Measurements from ENCODE around the gene FRMD4B. TPM values are rescaled to one million over a fixed set of nuclear protein-coding genes. Genes with fewer than 3 reads are reported as not detected.

FRMD4B gene
- total RNA-seq, 1 donor from 2014 or later, result 16.1 TPM

DNA sequence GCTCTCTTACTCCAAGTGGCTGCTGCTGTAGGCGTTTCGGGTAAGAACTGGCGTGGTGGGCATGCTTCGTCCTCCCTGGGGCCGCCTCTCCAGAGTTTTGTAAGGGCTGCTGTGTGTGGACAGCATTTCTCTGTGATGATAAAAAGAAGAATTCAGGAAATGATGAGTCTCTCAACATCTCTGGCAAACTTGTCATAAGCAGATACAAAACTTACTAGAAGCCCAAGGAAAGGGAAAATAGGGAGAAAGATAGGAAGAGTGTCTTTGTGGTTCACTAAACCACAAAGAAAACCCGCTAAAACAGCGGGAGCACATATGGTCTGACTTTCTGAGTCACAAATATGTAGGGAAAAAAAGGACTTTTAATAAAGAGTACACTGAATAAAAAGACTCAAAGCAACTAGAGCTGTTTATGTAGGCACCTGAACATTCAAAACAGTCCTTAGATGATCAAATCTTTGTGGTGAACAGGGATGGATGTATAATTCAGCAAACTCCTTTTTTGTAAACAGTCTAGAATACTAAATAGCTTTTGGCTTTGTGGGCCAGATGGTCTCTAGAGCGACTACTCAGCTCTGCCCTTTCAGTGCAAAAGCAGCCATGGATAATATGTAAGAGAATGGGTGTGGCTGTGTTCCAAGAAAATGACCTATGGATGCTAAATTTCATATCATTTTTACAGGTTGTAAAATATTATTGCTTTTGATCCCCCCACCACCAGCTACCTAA is 203.1 kb downstream of the FRMD4B start:
- Histone ChIP-seq H3K9me3 (replicated peaks) (no peaks in the 10 kb centered on the region), H3K4me3 (no peak overlapping the region), H3K4me1 (peaks cover 33% of the 10 kb centered on the region), H3K27ac (replicated peaks) (peak overlapping the region; percentile 39), H3K27me3 (ENCODE audit: low read depth) (no peaks in the 10 kb centered on the region), H3K36me3 (peaks cover 72% of the 10 kb centered on the region)
- TF ChIP-seq, protein P1, sequence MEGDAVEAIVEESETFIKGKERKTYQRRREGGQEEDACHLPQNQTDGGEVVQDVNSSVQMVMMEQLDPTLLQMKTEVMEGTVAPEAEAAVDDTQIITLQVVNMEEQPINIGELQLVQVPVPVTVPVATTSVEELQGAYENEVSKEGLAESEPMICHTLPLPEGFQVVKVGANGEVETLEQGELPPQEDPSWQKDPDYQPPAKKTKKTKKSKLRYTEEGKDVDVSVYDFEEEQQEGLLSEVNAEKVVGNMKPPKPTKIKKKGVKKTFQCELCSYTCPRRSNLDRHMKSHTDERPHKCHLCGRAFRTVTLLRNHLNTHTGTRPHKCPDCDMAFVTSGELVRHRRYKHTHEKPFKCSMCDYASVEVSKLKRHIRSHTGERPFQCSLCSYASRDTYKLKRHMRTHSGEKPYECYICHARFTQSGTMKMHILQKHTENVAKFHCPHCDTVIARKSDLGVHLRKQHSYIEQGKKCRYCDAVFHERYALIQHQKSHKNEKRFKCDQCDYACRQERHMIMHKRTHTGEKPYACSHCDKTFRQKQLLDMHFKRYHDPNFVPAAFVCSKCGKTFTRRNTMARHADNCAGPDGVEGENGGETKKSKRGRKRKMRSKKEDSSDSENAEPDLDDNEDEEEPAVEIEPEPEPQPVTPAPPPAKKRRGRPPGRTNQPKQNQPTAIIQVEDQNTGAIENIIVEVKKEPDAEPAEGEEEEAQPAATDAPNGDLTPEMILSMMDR (IDR thresholded peaks at IDR 0.05; ENCODE audit: borderline replicate concordance), result no peak
- DNase-seq, result no peak
- intact Hi-C loops (cut with micrococcal nuclease), result no loop called here

DNA sequence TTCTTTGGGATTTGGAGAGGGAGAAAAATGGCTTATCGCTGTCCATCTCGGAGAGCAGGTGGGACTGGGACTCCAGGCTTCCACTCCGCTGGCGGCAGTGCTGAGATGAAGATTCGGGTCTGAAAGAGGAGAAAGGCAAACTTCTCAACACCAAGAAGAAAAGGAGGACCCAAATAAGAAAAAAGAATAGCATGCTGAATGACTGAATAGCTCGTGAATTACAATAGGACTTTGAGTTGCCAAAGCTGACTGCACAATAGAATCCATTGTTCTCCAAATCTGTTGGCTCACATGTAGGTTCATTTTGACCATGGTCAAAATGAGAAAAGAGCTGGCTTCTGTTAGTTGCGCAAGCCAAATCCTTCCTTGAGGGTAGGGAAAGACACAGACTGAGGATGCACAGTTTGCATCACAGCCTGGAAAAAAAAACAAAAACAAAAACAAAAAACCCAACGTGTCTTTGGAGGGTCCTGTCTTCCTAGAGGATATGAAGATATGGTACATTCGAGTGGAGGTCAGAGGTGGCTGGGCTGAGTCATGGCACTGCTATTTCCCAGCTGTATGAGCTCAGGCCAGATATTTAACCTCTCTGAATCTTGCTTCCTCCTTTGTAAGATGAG is 204.2 kb downstream of the FRMD4B start:
- peak overlapping the region; percentile 39 for H3K27ac ChIP-seq (replicated peaks)
- no peaks in the 10 kb centered on the region for H3K9me3 ChIP-seq (replicated peaks)
- H3K4me1 ChIP-seq, result peaks cover 33% of the 10 kb centered on the region
- H3K27me3 ChIP-seq (ENCODE audit: low read depth), result no peaks in the 10 kb centered on the region
- H3K36me3 ChIP-seq, result peaks cover 62% of the 10 kb centered on the region
- no peak for DNase-seq
- no peak overlapping the region for H3K4me3 ChIP-seq
- intact Hi-C loops (cut with micrococcal nuclease), result no loop called here
- TF ChIP-seq, protein P1 (IDR thresholded peaks at IDR 0.05; ENCODE audit: borderline replicate concordance), result no peak

GRCh38 chr3:69180869-69181591 is 204.9 kb downstream of the FRMD4B start:
- Histone ChIP-seq H3K4me3 (no peak overlapping the region), H3K27me3 (ENCODE audit: low read depth) (no peaks in the 10 kb centered on the region), H3K36me3 (peaks cover 55% of the 10 kb centered on the region), H3K9me3 (replicated peaks) (no peaks in the 10 kb centered on the region), H3K4me1 (peaks cover 39% of the 10 kb centered on the region), H3K27ac (replicated peaks) (peak overlapping the region; percentile 39)
- TF ChIP-seq, protein P1 (IDR thresholded peaks at IDR 0.05; ENCODE audit: borderline replicate concordance), result no peak
- intact Hi-C loops (cut with micrococcal nuclease), result no loop called here
- no peak for DNase-seq

DNA sequence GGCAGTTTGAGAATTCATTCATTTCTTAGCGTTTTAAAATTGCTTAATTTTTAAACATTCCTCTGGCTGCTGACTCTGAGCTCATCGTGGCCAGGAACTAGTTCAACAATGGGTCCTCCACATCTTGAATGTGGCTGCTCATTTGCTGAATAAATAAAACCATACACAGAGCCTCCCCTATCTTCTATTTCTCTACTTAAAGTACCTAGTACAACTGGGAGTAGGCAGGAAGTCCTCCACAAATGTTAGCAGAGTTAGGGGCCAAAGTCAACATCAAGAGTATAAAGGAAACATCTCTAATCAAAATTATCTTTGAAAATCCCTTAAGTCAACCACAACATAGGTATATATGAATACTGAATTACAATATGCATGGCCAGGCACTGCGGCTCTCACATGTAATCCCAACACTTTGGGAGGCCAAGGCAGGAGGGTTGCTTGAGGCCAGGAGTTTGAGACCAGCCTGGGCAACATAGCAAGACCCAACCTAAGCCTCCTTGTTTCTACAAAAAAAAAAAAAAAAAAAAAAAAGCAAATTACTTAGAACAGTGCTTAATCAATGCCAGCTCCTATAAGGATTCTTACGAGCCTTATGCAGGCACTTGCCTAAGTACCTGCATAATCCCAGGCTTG is 206.0 kb downstream of the FRMD4B start:
- peaks cover 43% of the 10 kb centered on the region for H3K36me3 ChIP-seq
- DNase-seq, result no peak
- no peaks in the 10 kb centered on the region for H3K9me3 ChIP-seq (replicated peaks)
- no peak overlapping the region for H3K27ac ChIP-seq (replicated peaks)
- H3K4me1 ChIP-seq, result peaks cover 44% of the 10 kb centered on the region
- TF ChIP-seq, protein P1 (IDR thresholded peaks at IDR 0.05; ENCODE audit: borderline replicate concordance), result no peak
- no peak overlapping the region for H3K4me3 ChIP-seq
- intact Hi-C loops (cut with micrococcal nuclease), result no loop called here
- H3K27me3 ChIP-seq (ENCODE audit: low read depth), result no peaks in the 10 kb centered on the region
